ENCODE results near the gene LAIR2. TPM values are rescaled to one million over a fixed set of nuclear protein-coding genes. Genes with fewer than 3 reads are reported as not detected.

The LAIR2 gene
- total RNA-seq, 4 donors from 2014 or later, result not detected

GRCh38 chr19:54549224-54549623 lies 46.6 kb downstream of the LAIR2 start:
- H3K4me3 ChIP-seq, result no peak overlapping the region
- no peak for TF ChIP-seq POLR2A (IDR thresholded peaks at IDR 0.05)
- TF ChIP-seq CTCF (IDR thresholded peaks at IDR 0.05), result no peak
- no peaks in the 10 kb centered on the region for H3K4me1 ChIP-seq
- intact Hi-C loops (cut with DNase I; ENCODE audit: low total_unique reads), result no loop called here
- no peaks in the 10 kb centered on the region for H3K27me3 ChIP-seq
- no peak overlapping the region for H3K27ac ChIP-seq
- DNase-seq, result no peak
- H3K36me3 ChIP-seq, result no peaks in the 10 kb centered on the region
- H3K9me3 ChIP-seq, result no peaks in the 10 kb centered on the region

GRCh38 chr19:54551293-54551692 lies 48.7 kb downstream of the LAIR2 start:
- no peak for DNase-seq
- no peaks in the 10 kb centered on the region for H3K9me3 ChIP-seq
- H3K4me1 ChIP-seq, result no peaks in the 10 kb centered on the region
- H3K27ac ChIP-seq, result no peak overlapping the region
- no peak for TF ChIP-seq POLR2A (IDR thresholded peaks at IDR 0.05)
- TF ChIP-seq CTCF (IDR thresholded peaks at IDR 0.05), result no peak
- no peaks in the 10 kb centered on the region for H3K27me3 ChIP-seq
- H3K4me3 ChIP-seq, result no peak overlapping the region
- H3K36me3 ChIP-seq, result no peaks in the 10 kb centered on the region
- intact Hi-C loops (cut with DNase I; ENCODE audit: low total_unique reads), result no loop called here

- TF ChIP-seq CTCF (IDR thresholded peaks at IDR 0.05) (no peak), POLR2A (IDR thresholded peaks at IDR 0.05) (no peak)
- Histone ChIP-seq H3K4me3 (no peak overlapping the region), H3K4me1 (no peaks in the 10 kb centered on the region), H3K9me3 (no peaks in the 10 kb centered on the region), H3K36me3 (no peaks in the 10 kb centered on the region), H3K27me3 (no peaks in the 10 kb centered on the region), H3K27ac (no peak overlapping the region)
- no peak for DNase-seq
- intact Hi-C loops (cut with DNase I; ENCODE audit: low total_unique reads), result no loop called here
These were observed 49.6 kb downstream of the LAIR2 start for GRCh38 chr19:54551950-54552912.

DNA sequence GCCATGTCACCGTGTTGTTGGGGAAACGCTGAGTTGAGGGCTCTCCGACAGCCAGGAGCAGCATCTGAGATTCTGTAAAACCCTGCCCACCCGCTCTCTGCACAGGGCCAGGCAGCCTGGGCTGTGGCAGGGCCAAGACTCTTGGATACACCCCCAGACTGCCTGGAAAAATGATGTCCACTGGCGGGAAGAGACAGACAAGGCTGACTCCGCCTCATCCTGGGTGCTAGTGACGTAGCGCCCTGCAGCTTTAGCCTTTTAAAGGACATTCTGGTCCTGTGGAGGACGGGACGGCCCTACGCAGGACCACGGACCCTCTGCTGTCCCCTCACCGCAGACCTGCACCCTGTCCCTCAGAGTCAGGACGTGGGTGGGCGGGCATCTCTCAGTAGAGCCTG lies 50.3 kb downstream of the LAIR2 start:
- H3K36me3 ChIP-seq, result no peaks in the 10 kb centered on the region
- intact Hi-C loops (cut with DNase I; ENCODE audit: low total_unique reads), result no loop called here
- DNase-seq, result no peak
- H3K4me3 ChIP-seq, result no peak overlapping the region
- no peak overlapping the region for H3K27ac ChIP-seq
- H3K4me1 ChIP-seq, result no peaks in the 10 kb centered on the region
- no peaks in the 10 kb centered on the region for H3K27me3 ChIP-seq
- TF ChIP-seq POLR2A (IDR thresholded peaks at IDR 0.05) (no peak), CTCF (IDR thresholded peaks at IDR 0.05) (no peak)
- no peaks in the 10 kb centered on the region for H3K9me3 ChIP-seq

- Histone ChIP-seq H3K27ac (no peak overlapping the region), H3K27me3 (no peaks in the 10 kb centered on the region), H3K9me3 (no peaks in the 10 kb centered on the region), H3K4me1 (no peaks in the 10 kb centered on the region), H3K36me3 (no peaks in the 10 kb centered on the region), H3K4me3 (no peak overlapping the region)
- intact Hi-C loops (cut with DNase I; ENCODE audit: low total_unique reads), result no loop called here
- DNase-seq, result no peak
- TF ChIP-seq CTCF (IDR thresholded peaks at IDR 0.05) (no peak), POLR2A (IDR thresholded peaks at IDR 0.05) (no peak)
These were observed 51.4 kb downstream of the LAIR2 start for GRCh38 chr19:54554006-54554405.

Data from uterus (tissue), 4 donors.